SHP77 (cell line): ENCODE results near the gene COPS3.
A peak's percentile ranks its signal among the peaks of the same experiment; 100 is the strongest.
"Not testable (repeated sequence)": the region's sequence is repeated elsewhere in the genome, so short reads cannot be mapped to it uniquely, and the experiment has no call there.

Source experiments
- DNase-seq, 2 experiments: peaks; one replicate each; lab custom pipeline; 2025; lab: John Stamatoyannopoulos, UW

COPS3 gene

GRCh38 chr17:17301659-17302058 is 20.6 kb upstream of the COPS3 start:
- DNase-seq: peak in 1 of 2 experiments; percentile 65

GRCh38 chr17:17300624-17301568 is 19.9 kb upstream of the COPS3 start:
- peak; percentile 99 to 100 for DNase-seq

- no peak for DNase-seq
Measured at GRCh38 chr17:17298108-17298507, 17.1 kb upstream of the COPS3 start.

- DNase-seq: no peak
Measured at GRCh38 chr17:17297217-17297616, 16.2 kb upstream of the COPS3 start.

- DNase-seq: no peak
Measured at GRCh38 chr17:17295141-17295540, 14.1 kb upstream of the COPS3 start.

GRCh38 chr17:17289701-17290100 is 8.7 kb upstream of the COPS3 start:
- DNase-seq: no peak

- no peak for DNase-seq
Measured at GRCh38 chr17:17289086-17289485, 8.0 kb upstream of the COPS3 start.

- no peak for DNase-seq
Measured at GRCh38 chr17:17285951-17286350, 4.9 kb upstream of the COPS3 start.

- no peak for DNase-seq
Measured at GRCh38 chr17:17279316-17279715, 1.7 kb downstream of the COPS3 start.

GRCh38 chr17:17277431-17277830 is 3.6 kb downstream of the COPS3 start:
- not testable (repeated sequence) for DNase-seq

GRCh38 chr17:17275971-17276370 is 5.1 kb downstream of the COPS3 start:
- no peak for DNase-seq

GRCh38 chr17:17269926-17270773 is 10.9 kb downstream of the COPS3 start:
- peak; percentile 60 to 75 for DNase-seq

GRCh38 chr17:17264430-17264829 is 16.6 kb downstream of the COPS3 start:
- DNase-seq: no peak

- no peak for DNase-seq
Measured at GRCh38 chr17:17258998-17259397, 22.0 kb downstream of the COPS3 start.

- DNase-seq: no peak
Measured at GRCh38 chr17:17258011-17258410, 23.0 kb downstream of the COPS3 start.

- DNase-seq: no peak
Measured at GRCh38 chr17:17256316-17256715, 24.7 kb downstream of the COPS3 start.

- DNase-seq: not testable (repeated sequence)
Measured at GRCh38 chr17:17255689-17256088, 25.4 kb downstream of the COPS3 start.

GRCh38 chr17:17254036-17254435 is 27.0 kb downstream of the COPS3 start:
- DNase-seq: no peak

GRCh38 chr17:17253406-17253805 is 27.6 kb downstream of the COPS3 start:
- DNase-seq: no peak

GRCh38 chr17:17252149-17252661 is 28.8 kb downstream of the COPS3 start:
- DNase-seq: no peak

GRCh38 chr17:17246879-17247278 is 34.2 kb downstream of the COPS3 start:
- DNase-seq: no peak

- DNase-seq: no peak
Measured at GRCh38 chr17:17243163-17243562, 37.9 kb downstream of the COPS3 start.

- DNase-seq: no peak
Measured at GRCh38 chr17:17242246-17242645, 38.8 kb downstream of the COPS3 start.
